Ishikawa (cell line): Measurements from ENCODE around the gene AKAP6.

Experiments
- CREB1 ChIP-seq: IDR thresholded peaks from 2 replicates; pipeline ENCODE4 v1.6.1; 2012; ENCODE audit warnings: low read depth
- EP300 ChIP-seq: IDR thresholded peaks from 2 replicates; pipeline ENCODE4 v1.6.1; 2012; ENCODE audit warnings: borderline replicate concordance
- TF ChIP-seq, protein P1 (sequence below): IDR thresholded peaks from 2 replicates; pipeline ENCODE4 v1.6.1; 2012
- TF ChIP-seq, protein P2 (sequence below): IDR thresholded peaks from 2 replicates; pipeline ENCODE4 v1.6.1; 2012

DNA sequence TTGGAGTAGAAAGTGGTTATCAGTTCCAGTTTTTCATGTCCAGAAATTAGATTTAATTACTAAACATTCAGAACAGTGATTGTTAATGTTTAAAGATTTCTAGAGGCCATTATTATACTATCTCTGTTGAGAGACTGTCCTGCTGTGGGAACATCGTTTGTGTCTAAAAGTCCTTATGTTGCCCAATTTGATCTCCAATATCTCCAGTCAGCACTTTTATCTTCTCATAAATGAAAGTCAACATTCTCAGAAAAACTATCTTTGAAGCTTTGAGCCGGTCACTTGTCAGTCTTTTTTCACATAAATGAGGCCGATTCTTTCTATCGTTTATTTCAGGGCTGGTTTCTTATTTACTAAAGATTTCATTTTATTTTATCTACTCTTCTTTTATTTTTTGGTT lies 518.8 kb downstream of the AKAP6 start:
- no peak for TF ChIP-seq EP300
- TF ChIP-seq CREB1 = no peak
- TF ChIP-seq, protein P1, sequence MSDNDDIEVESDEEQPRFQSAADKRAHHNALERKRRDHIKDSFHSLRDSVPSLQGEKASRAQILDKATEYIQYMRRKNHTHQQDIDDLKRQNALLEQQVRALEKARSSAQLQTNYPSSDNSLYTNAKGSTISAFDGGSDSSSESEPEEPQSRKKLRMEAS = no peak
- TF ChIP-seq, protein P2, sequence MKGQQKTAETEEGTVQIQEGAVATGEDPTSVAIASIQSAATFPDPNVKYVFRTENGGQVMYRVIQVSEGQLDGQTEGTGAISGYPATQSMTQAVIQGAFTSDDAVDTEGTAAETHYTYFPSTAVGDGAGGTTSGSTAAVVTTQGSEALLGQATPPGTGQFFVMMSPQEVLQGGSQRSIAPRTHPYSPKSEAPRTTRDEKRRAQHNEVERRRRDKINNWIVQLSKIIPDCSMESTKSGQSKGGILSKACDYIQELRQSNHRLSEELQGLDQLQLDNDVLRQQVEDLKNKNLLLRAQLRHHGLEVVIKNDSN = no peak
